HG02840 (cell line): ENCODE measurements around the gene PIM1.
"Not testable (repeated sequence)": the region's sequence is repeated elsewhere in the genome, so short reads cannot be mapped to it uniquely, and the experiment has no call there.

ENCODE experiments used
- ATAC-seq: cut with Tn5 transposase; IDR thresholded peaks from one replicate; pipeline ENCODE4 v1.9.1; 2021; ENCODE audit warnings: mild to moderate bottlenecking, moderate library complexity, moderate number of reproducible peaks; ENCODE audit not compliant: unreplicated experiment, low FRiP score

The PIM1 gene

DNA sequence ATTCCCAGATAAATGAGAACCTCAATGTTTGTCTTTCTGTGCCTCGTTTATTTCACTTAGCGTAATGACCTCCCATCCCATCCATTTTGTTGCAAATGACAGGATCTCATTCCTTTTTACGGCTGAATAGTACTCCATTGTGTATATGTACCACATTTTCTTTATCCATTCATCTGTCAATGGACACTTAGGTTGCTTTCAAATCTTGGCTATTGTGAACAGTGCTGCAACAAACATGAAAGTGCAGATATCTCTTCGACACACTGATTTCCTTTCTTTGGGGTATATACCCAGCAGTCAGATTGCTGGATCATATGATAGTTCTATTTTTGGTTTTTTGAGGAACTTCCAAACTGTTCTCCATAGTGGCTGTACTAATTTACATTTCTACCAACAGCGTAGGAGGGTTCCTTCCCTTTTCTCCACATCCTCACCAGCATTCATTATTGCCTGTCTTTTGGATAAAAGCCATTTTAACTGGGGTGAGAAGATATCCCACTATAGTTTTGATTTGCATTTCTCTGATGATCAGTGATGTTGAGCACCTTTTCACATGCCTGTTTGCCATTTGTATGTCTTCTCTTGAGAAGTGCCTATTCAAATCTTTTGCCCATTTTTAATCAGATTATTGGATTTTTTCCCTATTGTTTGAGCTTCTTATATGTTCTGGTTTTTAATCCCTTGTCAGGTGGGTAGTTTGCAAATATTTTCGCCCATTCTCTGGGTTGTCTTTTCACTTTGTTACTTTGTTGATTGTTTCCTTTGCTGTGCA lies 16.2 kb downstream of the PIM1 start:
- not testable (repeated sequence) for ATAC-seq

GRCh38 chr6:37187321-37188022 lies 17.5 kb downstream of the PIM1 start:
- ATAC-seq = no peak

DNA sequence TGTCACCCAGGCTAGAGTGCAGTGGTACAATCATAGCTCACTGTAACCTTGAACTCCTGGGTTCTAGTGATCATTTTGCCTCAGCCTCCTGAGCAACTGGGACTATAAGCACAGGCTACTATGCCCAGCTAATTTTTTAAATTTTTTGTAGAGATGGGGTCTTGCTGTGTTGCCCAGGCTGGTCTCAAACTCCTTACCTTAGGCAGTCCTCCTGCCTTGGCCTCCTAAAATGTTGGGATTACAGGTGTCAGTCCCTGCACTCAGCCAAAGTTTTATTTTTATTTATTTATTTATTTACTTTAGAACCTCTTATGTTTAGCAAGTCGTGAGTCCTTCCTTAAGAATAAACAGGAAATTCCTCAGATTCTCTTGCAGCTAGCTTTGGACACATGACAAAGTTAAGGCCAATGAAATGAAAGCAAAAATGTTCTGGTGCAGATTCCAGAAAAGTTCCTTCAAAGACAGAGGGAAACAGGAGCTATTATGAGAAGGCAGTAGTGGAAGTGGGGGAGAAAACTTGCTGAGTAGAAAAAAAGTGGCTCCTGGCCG lies 19.1 kb downstream of the PIM1 start:
- no peak for ATAC-seq

- ATAC-seq = no peak
These were observed 20.2 kb downstream of the PIM1 start for GRCh38 chr6:37190159-37190535.

- ATAC-seq = no peak
These were observed 22.7 kb downstream of the PIM1 start for GRCh38 chr6:37192666-37193065.

DNA sequence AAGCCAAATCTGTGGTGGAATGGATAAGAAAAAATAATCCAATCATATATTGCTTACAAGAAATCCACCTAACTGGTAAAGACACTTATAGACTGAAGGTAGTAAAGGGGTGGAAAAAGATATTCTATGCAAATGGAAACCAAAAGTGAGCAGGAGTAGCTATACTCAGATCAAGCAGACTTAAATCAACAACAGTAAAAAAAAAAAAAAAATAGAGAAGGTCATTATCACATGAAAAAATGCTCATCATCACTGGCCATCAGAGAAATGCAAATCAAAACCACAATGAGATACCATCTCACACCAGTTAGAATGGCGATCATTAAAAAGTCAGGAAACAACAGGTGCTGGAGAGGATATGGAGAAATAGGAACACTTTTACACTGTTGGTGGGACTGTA lies 24.9 kb downstream of the PIM1 start:
- not testable (repeated sequence) for ATAC-seq

DNA sequence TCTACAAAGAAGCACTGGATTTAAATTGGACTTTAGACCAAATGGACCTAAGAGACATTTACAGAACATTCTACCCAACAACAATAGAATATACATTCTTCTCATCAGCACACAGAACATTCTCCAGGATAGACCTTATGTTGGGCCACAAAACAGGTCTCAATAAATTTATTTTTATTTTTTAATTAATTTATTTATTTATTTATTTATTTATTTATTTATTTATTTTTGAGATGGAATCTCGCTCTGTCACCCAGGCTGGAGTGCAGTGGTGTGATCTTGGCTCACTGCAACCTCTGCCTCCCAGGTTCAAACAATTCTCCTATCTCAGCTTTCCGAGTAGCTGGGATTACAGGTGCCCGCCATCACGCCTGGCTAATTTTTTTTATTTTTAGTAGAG lies 26.5 kb downstream of the PIM1 start:
- ATAC-seq = not testable (repeated sequence)

GRCh38 chr6:37200085-37200484 lies 30.1 kb downstream of the PIM1 start:
- ATAC-seq = no peak

GRCh38 chr6:37201726-37202125 lies 31.8 kb downstream of the PIM1 start:
- no peak for ATAC-seq

GRCh38 chr6:37202788-37203491 lies 33.0 kb downstream of the PIM1 start:
- no peak for ATAC-seq

- no peak for ATAC-seq
These were observed 34.2 kb downstream of the PIM1 start for GRCh38 chr6:37204014-37204751.

GRCh38 chr6:37205175-37205996 lies 35.4 kb downstream of the PIM1 start:
- ATAC-seq = no peak

- no peak for ATAC-seq
These were observed 36.0 kb downstream of the PIM1 start for GRCh38 chr6:37205997-37206340.

DNA sequence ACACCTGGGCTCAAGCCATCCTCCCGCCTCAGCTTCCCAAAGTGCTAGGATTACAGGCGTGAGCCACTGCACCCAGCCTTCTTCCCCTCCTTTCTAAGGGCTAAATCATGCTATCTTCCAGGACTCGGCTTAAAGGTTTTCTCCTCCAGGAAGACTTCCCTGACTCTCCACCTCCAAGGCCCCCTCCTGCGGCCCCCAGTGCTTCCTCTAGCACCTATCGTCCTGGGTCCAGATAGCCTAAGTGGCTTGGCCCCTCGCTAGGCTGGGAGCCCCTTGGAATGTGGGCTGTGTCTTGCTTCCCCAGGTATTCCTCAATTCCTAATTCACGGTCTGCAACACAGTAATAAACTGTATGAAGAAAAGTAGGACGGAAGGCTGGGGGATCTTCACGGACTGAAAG lies 36.7 kb downstream of the PIM1 start:
- no peak for ATAC-seq

GRCh38 chr6:37207903-37208456 lies 38.0 kb downstream of the PIM1 start:
- ATAC-seq = no peak

GRCh38 chr6:37208793-37209192 lies 38.8 kb downstream of the PIM1 start:
- no peak for ATAC-seq

GRCh38 chr6:37209461-37210205 lies 39.7 kb downstream of the PIM1 start:
- no peak for ATAC-seq

DNA sequence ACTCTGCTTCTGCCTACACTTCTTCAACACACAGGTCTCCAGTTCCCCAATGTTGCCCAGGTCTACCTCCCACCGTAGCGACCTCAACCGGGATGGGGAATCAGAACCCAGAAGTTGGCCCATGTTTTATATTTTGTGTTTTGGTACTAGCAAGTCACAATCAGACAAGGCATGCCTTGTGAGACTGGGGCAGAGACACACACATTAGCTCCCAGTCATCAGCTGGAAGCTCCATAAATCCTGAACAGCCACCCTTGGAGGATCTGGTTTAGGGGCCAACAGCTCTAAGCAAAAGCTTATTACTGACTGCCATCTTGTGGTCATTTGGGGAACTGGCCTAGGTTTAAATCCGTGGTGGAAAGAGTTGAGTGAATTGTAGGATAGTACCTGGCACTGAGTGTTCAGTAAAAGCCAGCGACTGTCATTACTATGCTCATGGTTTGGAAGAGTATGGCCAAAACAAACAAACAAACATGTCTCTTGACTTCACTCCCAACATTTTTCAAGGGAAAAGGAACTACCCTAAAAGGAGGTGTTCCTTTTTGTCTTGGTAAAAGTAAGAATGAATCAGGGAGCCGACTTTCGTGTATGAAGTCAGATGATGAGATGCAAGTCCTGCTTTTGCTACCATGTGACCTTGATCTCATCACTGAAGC lies 40.5 kb downstream of the PIM1 start:
- no peak for ATAC-seq
